Urothelium cell line (cell line): Measurements from ENCODE around the gene B9D1.

Source experiments
- DNase-seq: peaks from one replicate; pipeline ENCODE4 v3.0.0; 2011; ENCODE audit warnings: low spot score, mixed read lengths
- FAIRE-seq: peaks from 2 replicates; lab custom pipeline; 2011; peaks lifted over from hg19 to GRCh38; lab: Jason Lieb, UNC

B9D1 gene

DNA sequence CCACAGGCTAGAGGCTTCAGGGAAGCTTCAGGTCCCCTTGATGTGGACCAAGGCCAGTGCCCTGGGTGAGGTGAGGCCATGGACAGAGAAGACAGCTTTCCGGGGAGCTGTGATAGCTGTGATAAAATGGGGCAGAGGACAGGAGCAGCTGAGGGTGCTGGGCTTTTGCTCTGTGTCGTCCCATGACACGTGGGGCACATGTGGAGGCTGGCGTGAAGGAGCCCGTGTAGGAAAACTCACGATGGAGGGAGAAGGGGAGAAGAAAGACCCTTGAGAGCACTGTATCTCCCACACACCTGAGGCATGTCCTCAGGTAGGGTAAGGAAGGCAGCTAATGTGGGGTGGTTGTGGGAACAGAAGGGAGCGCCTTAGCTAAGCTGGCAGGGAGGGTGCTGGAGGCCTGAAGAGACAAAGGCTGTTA, 21.3 kb downstream of the B9D1 start:
- DNase-seq = no peak
- FAIRE-seq = no peak

DNA sequence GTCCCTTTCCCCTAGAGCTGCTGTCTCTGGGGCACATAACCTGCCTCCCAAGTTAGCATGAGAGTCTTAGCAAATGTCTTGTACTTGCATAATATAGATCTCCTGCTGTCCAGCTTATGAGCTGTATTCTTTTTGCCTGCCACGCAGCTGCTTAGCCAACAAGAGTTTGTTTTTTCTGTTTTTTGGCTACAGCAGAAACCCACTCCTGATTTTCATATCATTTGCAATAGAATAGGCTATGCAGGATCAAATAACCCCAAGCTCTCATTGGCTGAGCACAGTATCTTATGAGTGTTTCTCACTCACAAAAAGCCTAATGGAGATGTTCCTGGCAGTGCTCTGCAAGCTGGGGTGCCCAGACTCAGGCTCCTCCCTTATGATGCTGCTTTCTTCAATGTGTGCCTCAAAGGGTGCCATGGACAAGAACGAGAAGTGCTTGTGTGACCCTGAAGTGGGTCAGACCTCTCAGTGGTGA, 23.1 kb downstream of the B9D1 start:
- no peak for FAIRE-seq
- DNase-seq = no peak

DNA sequence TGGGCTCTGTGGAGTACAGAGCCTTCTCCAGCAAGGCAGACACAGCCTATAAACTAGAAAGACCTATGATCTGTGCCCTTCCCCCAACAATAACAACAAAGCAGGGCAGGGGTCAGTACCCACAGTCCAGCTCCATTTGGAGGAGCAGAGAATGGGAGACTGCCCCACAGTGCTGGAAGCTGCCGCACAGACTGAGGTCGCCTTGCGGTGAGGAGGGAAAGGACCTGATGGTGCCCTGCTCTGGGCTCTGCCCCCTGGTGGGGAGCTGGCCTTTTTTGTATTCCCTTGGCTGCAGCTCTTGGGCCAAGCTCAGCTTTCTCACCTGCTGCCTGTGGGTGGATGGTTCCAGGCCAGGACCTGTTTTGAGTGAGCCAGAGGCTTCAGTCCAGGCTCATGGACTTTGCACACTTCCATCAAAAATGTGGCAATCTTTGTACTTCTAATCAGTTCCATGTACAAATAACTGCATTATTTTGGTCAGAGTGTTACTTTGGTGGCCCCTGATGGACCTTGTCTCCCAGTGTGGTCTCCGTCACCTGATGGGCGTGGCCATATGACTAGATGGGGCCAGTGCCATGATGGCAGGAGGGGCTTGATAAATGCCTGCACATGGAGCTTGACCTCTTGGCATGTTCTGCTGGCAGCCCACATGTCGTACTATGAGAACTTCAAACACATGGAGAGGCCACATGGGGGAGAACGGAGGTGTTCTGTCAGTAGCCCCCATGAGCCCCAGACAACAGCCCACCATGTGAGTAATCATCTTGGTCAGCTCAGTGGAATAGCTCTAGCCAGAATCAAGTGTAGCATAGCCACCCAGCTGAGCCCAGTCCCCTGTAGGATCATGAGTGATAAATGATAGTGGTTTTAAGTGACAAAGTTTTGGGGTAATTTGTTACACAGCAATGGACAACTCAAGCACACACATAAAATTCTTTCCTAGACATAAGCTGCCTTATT, 24.2 kb downstream of the B9D1 start:
- DNase-seq (peak; percentile 44), FAIRE-seq (no peak)

DNA sequence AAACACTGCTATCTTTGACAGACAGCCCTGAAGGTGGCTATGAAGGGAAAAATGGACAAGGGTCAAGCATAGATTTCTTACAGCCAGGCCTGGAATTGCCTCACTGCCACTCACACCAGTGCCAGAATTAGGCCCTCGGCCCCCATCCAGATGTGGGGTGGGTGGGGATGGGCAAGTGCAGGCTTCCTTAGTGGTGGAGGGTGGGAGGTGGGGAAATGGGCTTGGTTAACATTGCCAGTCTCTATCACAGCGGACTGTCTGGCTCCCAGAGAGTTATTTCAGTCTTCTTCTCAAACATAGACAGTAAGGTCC, 24.9 kb downstream of the B9D1 start:
- DNase-seq (no peak), FAIRE-seq (no peak)

DNA sequence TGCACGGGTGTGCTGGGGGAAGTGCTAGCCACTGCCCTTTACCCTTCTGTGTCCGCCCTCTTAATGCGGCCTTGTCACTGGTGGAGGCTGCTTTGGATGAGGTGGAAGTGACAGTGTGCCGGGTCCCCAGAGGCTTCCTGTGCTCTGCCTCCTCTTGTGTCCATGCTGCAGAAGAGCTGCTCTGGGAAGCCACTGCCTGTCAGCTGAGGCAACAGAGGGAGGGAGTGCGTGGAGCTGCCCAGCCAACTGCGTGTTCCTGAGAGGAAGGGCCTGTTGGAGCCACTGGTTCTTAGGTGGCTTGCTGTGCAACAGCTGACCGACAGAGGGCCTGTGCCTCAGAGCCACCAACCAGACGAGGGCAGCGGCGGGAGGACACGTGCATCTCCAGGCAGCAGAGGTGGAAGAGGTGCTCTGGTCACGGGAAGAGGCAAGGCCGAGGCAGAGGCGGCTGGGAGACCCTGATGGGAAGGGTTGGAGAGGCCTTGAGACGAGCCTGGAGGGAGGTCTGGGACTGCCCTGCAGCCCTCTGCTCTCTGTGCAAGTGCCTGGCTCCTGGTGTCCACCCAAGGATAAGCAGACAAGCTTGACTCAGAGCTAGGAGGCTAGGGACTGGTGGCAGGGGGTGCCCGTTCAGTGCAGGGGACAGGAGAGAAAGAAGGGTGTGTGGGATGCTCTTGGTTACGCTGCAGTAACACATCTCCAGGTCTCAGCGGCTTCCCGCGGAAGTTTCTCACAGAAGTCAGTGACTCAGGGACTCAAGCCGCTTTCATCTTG, 25.4 kb downstream of the B9D1 start:
- FAIRE-seq = no peak

DNA sequence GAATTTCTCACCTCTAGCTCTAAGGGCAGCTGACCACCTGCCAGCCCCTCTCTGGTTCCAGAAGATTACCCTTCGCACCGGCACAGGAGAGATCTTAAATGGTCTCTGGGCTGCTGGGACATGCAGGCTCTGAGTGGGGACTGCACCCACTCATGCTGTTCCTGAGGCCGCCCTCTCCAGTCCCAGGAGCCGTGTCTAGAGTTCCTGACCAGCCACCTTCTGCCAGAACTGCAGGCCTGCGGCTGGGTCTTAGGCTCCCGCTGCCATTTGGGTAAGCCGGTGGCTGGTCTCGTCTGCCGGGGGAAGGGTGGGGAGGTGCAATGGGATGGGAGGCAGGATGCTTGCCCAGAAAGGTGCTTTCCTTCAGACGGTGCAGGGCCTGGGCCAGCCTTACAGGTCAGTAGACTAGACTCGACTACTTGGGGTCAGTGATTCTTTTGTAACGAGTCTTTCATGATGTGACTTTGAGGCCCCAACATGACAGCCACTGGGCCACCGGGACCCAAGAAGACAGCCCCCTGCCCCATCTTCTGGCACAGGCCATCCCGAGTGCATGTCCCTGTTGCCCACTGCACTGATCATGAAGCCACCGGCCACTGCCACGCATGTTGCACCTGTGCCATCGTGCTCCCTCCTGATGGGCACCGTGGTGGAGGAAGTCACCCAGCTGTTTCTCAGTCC, 26.4 kb downstream of the B9D1 start:
- FAIRE-seq = no peak
- DNase-seq = no peak

More for the DNA sequence above, 25.4 kb downstream of the B9D1 start:
- no peak for DNase-seq

DNA sequence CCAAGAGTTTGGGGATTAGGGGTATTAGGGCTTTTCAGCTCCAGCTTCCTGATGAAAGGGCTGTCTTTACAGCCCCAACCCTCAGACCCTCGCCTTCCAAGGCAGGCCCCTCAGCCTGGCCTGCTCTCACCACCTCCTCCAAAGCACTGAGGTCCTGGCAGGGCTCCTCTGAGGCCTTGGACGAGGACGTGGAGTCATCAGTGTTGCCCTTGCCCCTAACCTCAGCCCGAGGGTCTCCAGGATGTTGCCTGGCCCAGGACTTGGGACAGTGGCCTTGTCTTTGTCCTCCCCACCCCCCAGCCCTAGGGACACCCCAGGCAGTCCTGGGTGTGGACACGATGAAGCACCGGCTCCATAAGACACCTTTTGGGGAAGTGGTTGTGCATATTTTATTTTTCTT, 28.2 kb downstream of the B9D1 start:
- no peak for DNase-seq
- no peak for FAIRE-seq

DNA sequence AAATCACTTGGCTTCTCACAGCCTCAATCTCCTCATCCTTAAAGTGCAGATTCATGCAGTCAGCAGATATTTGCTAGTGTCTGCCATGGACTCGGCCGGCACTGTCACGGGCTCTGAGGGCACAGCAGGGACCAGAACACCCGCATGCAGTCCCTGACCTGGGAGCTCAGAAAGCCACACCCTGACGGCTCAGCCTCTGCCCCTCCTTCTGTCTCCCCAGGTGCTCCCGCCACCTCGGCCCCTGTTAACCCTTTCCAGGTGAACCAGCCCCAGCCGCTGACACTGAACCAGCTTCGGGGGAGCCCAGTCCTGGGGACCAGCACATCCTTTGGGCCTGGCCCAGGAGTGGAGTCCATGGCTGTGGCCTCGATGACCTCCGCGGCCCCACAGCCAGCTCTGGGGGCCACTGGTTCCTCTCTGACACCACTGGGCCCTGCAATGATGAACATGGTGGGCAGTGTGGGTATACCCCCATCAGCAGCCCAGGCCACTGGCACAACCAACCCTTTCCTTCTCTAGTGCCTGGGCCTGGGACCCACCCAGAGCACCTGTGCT, 28.7 kb downstream of the B9D1 start:
- DNase-seq (no peak), FAIRE-seq (no peak)

DNA sequence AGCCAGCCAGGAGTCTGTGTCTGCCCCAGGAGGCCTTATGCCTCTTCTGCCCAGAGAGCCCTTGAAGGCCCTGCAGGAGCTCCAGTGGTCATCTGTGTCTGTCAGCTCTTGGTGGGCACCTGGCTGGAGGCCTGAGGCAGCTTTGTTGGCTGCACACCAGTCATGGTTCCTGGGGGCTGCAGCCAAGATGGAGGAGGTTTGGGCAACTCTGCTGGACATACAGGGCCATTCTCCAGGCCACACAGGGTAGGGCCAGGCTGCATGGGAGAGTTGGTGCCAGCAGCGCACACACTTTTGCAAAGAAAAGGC, 29.4 kb downstream of the B9D1 start:
- FAIRE-seq (no peak), DNase-seq (no peak)

DNA sequence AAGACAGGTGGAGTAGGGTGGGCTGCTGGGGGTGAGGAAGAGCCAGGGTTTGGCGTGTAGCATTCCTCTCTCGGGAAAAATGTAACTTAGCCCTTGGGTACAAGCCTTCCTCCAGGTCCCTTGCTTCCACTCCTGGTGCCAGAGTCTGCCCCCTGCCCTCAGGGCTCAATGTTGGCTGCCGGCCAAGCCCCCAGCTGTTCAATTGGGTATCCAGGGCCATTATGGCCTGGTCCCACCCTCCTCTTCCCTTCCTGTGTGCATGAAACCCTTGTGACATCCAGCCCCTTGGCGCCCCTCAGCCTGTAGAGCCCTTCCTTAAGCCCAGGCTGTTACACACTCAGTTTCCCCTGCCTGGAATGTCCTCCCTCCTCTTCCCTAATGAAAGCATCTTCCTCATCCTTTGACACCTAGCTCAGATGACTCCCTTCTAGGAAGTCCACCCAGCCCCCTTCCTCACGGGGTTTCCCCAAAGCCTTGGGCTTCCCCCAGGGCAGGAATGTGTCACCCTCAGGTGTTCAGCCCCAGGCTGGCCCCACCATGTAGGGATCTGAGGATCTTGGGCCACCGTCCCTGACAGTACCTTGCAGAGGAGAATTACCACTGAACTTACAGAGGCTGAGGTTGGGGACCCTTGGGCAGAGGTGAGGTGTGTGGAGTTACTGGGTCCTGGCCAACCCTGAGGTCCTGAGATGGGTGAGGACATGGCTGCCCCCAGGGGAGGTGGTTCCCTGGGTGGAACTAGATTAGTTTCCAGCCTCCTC, 30.0 kb downstream of the B9D1 start:
- DNase-seq (no peak), FAIRE-seq (no peak)

DNA sequence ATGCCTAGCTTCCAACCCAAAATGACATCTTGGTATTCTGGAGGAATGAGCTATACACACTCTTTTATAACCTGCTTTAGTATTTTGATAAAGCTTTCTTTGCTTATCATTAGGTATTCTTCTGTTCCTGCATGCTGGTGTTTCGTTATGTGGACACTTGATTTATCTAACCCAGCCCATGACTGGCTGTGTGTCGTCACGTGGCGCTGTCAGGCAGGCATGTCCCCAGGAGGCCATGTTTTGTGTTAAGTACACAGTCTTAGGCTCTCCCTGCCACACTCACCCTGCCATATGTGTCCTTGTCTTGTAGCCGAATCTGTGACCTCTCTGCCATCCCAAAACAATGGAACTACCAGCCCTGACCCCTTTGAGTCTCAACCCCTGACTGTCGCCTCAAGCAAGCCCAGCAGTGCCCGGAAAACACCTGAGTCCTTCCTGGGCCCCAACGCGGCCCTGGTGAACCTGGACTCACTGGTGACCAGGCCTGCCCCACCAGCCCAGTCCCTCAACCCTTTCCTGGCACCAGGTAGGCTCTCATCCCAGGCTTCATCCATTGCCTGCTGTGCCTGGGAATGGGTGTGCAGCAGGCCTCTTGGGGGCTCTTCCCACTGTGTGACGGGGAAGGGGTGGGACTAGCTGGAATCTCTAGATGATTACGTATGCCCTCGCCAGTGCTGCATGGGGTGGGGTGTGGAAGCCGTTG, 30.8 kb downstream of the B9D1 start:
- no peak for DNase-seq
- no peak for FAIRE-seq

DNA sequence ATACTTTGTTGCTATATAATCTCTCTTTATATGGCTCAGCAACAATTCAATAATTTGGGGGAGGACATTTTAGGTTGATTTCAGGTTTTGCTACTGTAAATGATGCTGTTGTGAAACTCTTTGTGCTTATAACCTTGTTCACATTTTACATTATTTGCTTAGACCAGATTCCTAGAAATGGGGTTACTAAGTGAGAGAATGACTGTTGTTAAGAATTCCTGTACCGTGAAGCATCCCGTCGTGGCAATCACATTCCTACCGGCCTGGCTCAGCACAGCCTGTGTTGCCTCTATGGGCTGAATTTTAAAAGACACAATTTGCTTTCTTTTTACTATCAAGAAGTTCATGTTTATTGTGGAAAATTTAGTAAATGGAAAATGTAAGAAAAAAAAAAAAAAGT, 31.4 kb downstream of the B9D1 start:
- DNase-seq = peak; percentile 70
- FAIRE-seq = peak; percentile 76

DNA sequence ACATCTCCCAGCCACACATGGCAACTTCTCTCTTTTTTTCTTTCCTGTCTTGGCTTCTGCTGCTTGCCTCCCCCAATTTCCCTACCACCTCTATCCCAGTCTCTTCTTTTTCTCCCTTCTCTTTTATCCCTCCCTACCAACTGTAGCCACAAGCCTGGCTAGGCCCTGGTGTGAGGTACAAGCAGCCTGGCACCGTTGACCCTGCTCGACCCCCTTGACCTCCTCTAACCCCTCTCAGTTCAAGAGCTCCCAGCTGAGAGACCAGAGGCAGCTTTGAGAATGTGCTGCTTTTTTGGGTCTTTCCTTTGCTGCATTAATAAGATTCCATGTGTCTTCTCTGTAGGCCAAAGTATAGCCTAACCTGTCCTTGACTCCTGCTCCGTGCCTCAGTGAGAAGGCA, 32.3 kb downstream of the B9D1 start:
- FAIRE-seq (no peak), DNase-seq (no peak)

DNA sequence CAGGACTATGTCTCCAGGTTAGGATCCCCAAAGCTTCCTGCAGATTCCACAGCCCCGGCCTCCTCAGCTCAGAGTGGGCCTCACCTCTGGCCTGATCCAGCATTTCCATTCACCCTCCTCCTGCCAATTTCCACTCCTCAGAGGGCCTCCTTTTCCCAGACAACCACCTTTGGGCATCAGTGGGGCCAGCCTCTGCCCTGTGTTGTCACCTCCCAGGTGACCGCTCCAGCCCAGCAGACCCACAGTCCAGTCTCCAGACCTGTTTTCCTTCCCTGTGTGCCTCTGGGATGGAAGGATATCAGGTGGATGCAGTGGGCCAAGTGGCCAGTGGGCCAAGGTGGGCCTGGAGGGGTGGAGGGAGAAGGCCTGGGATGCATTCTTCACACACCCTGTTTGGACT, 32.7 kb downstream of the B9D1 start:
- FAIRE-seq = no peak
- DNase-seq = no peak

DNA sequence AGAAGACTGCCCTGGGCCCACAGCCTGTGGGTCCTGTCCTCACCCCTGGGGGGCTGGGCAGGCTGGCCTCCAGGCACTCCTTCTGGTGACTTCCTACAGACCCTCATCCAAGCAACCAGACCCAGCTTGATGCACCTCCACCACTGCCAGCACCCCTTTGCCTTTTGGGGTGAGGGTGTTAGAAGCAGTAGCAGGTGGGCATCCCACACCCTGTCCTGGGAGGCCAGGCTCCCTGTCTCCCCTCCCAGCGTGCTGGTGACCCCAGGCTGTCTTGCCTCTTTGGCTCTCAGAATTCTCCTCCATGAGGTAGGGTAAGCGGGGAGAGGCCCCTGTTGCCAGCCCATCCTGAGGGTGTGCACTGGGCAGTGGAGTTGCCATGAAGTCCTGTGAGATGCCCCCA, 33.4 kb downstream of the B9D1 start:
- DNase-seq (no peak), FAIRE-seq (no peak)

DNA sequence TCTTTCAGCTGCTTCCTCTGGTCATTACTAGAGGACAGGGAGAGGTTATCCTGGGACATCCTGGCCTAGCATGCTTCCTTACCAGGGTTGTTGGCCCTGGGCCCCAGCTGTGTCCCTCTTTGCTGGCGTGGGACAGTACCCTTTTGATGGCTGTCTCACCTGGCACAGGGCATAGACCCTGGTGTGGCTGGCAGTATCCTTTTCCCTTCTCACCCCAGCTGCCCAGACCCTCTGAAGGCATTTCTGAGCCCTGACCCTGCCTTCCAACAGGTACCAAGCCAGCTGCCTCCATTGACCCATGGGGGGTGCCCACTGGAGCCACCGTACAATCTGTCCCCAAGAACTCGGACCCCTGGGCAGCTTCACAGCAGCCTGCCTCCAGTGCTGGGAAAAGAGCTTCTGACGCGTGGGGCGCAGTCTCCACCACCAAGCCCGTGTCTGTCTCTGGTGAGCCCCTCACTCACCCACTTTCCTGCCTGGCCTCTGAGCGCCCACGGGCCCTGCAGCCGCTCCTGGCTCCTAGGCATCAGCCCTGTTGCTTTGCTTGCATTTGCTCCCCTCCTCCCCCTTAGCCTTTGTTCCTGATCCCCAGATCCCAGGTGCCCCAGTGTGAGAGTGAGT, 34.0 kb downstream of the B9D1 start:
- DNase-seq (no peak), FAIRE-seq (peak; percentile 63)

DNA sequence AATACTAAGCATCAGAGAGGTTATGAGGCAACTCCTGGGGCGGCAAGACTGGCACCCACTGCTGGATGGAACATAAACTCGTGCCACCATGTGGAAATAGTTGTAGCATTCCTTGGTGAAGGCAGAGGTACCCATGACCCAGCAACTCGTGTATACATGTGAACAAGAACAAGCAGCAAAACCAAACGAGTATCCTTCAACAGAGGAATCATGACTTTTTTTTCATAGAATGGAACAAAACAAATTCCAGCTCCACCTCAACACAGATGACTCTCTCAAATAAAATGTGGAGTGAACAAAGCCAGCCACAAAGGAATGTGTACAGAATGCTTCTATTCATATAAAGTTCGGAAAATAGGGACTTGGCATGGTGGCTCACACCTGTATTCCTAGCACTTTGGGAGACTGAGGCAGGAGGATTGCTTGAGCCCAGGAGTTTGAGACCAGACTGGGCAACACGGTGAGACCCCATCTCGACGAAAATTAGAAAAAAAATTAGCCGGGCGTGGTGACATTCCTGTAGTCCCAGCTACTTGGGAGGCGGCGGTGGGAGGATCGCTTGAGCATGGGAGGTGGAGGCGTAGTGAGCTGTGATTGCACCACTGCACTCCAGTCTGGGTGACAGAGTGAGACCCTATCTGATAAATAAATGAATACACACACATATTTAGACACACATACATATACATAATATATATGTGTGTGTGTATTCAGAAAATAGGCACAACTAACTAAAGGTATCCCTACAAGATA, 35.3 kb downstream of the B9D1 start:
- DNase-seq (peak; percentile 79), FAIRE-seq (peak; percentile 9)

DNA sequence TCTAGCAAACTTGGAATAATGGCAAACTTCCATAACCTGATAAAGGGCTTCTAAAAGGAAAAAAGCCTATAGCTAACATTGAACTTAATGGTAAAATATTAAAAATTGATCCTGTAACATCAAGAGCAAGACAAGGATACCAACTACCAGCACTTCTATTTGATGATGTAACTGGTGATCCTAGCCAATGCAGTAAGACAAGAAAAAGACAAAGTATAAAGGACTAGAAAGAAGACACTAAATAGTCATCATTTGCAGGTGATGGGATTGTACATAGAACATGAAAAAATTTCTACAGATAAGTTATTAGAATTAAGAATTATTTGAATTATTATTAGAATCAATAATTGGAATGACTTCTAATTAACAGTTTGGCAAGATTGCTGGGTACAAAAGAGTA, 37.0 kb downstream of the B9D1 start:
- DNase-seq (no peak), FAIRE-seq (no peak)

DNA sequence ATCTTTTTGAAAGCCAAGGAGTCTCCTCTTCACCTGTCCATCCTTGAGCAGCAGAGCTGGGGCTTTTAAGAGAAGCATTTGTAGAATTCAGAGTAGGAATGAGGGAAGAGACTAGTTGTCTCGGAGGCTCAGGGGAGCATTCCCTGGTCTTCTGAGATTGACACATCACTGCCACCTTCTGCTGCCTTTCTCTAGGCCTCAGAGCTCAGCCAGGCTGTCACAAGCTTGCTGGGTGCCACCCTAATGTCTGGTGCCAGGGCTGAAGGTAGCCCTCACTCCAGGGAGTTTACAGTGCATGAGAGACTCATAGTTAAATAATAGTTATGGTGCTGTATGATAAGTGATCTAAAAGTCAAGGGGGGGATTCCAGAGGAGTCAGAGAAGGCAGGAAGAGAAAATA, 39.7 kb downstream of the B9D1 start:
- no peak for DNase-seq
- FAIRE-seq = no peak
